Common myeloid progenitor, CD34-positive (primary cell): Measurements from ENCODE around the gene CDH12.

Source experiments
- CTCF ChIA-PET: fragments of 350-600 bp; sonication (Branson Sonifier 250); formaldehyde crosslinking; loops from one replicate; lab custom pipeline; 2021; ENCODE audit warnings: antibody characterized with exemption; lab: Charles Lee
- POLR2A ChIA-PET: fragments of 350-600 bp; sonication (Branson Sonifier 250); formaldehyde crosslinking; loops from one replicate; lab custom pipeline; 2021; ENCODE audit warnings: antibody characterized with exemption; lab: Charles Lee
- DNase-seq, 3 donors: peaks; one replicate each; pipeline versions ENCODE4 v3.0.0 to v3.0.0-alpha.2; 2013
- H3K27ac ChIP-seq, 2 experiments: 1 replicate in 1 of 2; 2 replicates in 1 of 2; pipeline ENCODE4 v1.7.0; 2013; ENCODE audit warnings: inconsistent platforms in 2 of 2, low read length in 2 of 2, mild to moderate bottlenecking in 2 of 2, low read depth in 1 of 2, moderate library complexity in 1 of 2; ENCODE audit not compliant: severe bottlenecking in 2 of 2, insufficient read depth in 1 of 2, poor library complexity in 1 of 2
- H3K27me3 ChIP-seq, 5 experiments: replicated peaks in 2 of 5; 1 replicate in 3 of 5; 2 replicates in 2 of 5; pipeline versions ENCODE4 v1.6.1 to v1.7.0; 2013; ENCODE audit warnings: low read length in 4 of 5, mild to moderate bottlenecking in 2 of 5, moderate library complexity in 2 of 5, inconsistent platforms in 1 of 5; ENCODE audit not compliant: insufficient read depth in 5 of 5, control insufficient read depth in 4 of 5
- H3K36me3 ChIP-seq, 4 experiments: 1 replicate in 2 of 4; 2 replicates in 2 of 4; pipeline versions ENCODE4 v1.6.1 to v1.7.0; 2013; ENCODE audit warnings: low read length in 3 of 4, control low read depth in 1 of 4, mild to moderate bottlenecking in 1 of 4; ENCODE audit not compliant: control insufficient read depth in 4 of 4, insufficient read depth in 4 of 4
- H3K4me1 ChIP-seq, 4 experiments: 1 replicate in 3 of 4; 2 replicates in 1 of 4; pipeline versions ENCODE4 v1.6.1 to v1.7.1; 2013; ENCODE audit warnings: low read length in 3 of 4, mild to moderate bottlenecking in 3 of 4, control low read depth in 1 of 4, inconsistent platforms in 1 of 4, moderate library complexity in 1 of 4; ENCODE audit not compliant: control insufficient read depth in 4 of 4, insufficient read depth in 4 of 4; ENCODE audit errors: control extremely low read depth in 1 of 4
- H3K4me3 ChIP-seq, 7 experiments: 1 replicate in 4 of 7; 2 replicates in 3 of 7; pipeline versions ENCODE4 v1.5.1 to v1.7.0; 2013; ENCODE audit warnings: mild to moderate bottlenecking in 7 of 7, low read length in 6 of 7, moderate library complexity in 6 of 7, inconsistent platforms in 2 of 7, low read depth in 2 of 7, control low read depth in 1 of 7; ENCODE audit not compliant: insufficient read depth in 4 of 7, control insufficient read depth in 1 of 7; ENCODE audit errors: extremely low read depth in 1 of 7
- H3K9me3 ChIP-seq, 5 experiments: 1 replicate in 4 of 5; 2 replicates in 1 of 5; pipeline versions ENCODE4 v1.6.1 to v1.7.1; 2013; ENCODE audit warnings: low read length in 4 of 5, mild to moderate bottlenecking in 2 of 5, inconsistent platforms in 1 of 5, low read depth in 1 of 5, moderate library complexity in 1 of 5; ENCODE audit not compliant: control insufficient read depth in 4 of 5, insufficient read depth in 2 of 5; ENCODE audit errors: control extremely low read depth in 1 of 5
- WGBS: methylation state at CpG from one replicate; pipeline ENCODE4 v1.1.5; 2013; ENCODE audit not compliant: insufficient coverage; 5-methylcytosine and 5-hydroxymethylcytosine counted together

CDH12 gene

DNA sequence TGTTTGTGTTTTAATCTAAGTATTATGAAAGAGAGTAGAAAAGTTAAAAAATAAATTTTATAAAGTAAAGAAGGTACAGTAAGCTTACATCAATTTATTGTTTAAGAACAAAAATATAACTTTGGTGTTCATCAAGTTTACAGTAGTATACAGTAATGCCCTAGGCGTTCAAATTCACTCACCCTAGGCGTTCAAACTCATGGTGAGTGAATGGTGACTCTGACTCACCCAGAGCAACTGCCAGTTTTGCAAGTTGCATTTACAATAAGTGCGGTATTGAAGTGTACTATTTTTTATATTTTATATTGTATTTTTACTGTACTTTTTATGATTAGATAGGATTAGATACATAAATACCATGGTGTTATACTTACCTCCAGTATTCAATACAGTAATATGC lies 421.3 kb downstream of the CDH12 start:
- no peak for DNase-seq
- no peaks in the 10 kb centered on the region for H3K36me3 ChIP-seq
- H3K27ac ChIP-seq, result no peak overlapping the region
- H3K4me1 ChIP-seq, result no peaks in the 10 kb centered on the region
- WGBS, result no CpG with 5 or more reads among the region's 3 CpGs
- ChIA-PET CTCF (no interaction called here), POLR2A (no interaction called here)
- H3K27me3 ChIP-seq, result no peaks in the 10 kb centered on the region
- H3K4me3 ChIP-seq, result no peak overlapping the region
- H3K9me3 ChIP-seq, result no peaks in the 10 kb centered on the region

DNA sequence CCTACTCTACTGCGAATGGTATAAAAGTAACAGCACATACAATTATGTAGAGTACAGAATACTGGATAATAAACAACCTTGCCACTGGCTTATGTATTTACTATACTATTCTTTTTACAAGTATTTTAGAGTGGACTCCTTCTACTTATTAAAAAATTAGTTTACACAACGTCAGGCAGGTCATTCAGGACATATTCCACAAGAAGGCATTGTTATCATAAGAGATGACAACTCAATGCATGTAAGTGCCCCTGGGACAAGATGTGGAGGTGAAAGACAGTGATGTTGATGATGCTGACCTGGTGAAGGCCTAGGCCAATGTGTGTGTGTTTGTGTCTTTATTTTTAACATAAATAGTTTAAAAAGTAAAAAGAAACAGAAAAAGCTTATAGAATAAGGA lies 421.7 kb downstream of the CDH12 start:
- Histone ChIP-seq H3K4me1 (no peaks in the 10 kb centered on the region), H3K27me3 (no peaks in the 10 kb centered on the region), H3K9me3 (no peaks in the 10 kb centered on the region), H3K36me3 (no peaks in the 10 kb centered on the region), H3K27ac (no peak overlapping the region), H3K4me3 (no peak overlapping the region)
- DNase-seq, result no peak
- ChIA-PET POLR2A (no interaction called here), CTCF (no interaction called here)
- no CpG with 5 or more reads among the region's 2 CpGs for WGBS

DNA sequence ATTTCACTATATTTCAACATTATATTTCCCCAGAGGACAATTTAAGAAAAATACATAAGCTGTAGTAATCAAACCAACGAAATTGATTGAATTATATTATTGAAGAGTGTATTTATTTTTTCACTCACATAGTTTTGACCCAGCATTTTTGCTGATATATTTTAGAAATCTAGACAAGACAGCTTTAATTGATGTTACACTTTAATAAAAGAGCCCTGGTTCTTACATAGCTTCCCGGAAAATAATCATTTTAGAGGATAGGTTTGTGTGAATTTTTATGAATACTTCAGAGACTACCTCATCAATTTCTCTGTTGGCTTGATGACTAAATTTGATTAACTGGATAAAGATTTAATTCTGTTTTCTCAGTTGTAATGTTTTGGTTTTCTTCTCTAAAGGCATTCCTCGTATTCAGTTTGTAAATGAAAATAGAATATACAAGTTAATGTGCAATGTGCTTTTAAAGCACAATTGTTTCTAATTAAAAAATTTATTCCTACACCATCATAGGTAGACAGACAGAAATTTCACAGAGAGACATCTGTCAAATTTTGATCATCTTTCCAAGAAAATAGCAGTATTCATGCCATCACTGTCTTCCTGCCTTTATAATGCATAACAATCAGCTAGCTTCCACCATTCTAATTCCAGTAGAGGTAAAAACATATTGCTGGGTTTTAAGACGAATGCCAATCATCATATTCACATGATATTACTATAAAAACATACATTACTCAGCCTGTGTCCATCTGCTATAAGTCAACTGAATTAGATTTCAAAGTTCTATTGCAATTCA lies 441.4 kb downstream of the CDH12 start:
- Histone ChIP-seq H3K4me1 (no peaks in the 10 kb centered on the region), H3K36me3 (no peaks in the 10 kb centered on the region), H3K4me3 (no peak overlapping the region), H3K27me3 (no peaks in the 10 kb centered on the region), H3K9me3 (no peaks in the 10 kb centered on the region), H3K27ac (no peak overlapping the region)
- DNase-seq, result no peak
- CTCF ChIA-PET, result no interaction called here
- POLR2A ChIA-PET, result no interaction called here
- no CpG with 5 or more reads among the region's 4 CpGs for WGBS

DNA sequence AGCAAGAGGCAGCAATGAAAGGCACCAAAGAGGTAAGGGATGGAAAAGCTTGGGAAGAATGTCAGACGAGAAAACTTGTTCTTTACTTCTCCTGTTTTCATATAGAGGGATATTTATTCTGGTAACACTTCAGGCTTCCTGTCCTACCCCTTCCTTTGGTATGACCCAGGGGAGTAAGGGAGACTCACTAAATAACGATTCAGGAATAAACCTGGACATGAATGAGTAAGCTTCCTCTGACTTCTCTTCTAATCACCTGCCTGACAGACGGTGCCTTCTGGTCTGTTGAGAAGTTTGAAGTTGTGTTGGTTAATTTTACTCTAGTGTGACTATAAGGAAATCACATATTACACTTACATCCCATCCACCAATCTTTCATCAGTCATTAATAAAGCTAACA lies 461.2 kb downstream of the CDH12 start:
- WGBS, result no CpG with 5 or more reads among the region's 3 CpGs
- H3K36me3 ChIP-seq, result no peaks in the 10 kb centered on the region
- no peak for DNase-seq
- H3K27me3 ChIP-seq, result no peaks in the 10 kb centered on the region
- H3K4me1 ChIP-seq, result no peaks in the 10 kb centered on the region
- H3K27ac ChIP-seq, result no peak overlapping the region
- no peaks in the 10 kb centered on the region for H3K9me3 ChIP-seq
- CTCF ChIA-PET, result no interaction called here
- no peak overlapping the region for H3K4me3 ChIP-seq
- POLR2A ChIA-PET, result no interaction called here

DNA sequence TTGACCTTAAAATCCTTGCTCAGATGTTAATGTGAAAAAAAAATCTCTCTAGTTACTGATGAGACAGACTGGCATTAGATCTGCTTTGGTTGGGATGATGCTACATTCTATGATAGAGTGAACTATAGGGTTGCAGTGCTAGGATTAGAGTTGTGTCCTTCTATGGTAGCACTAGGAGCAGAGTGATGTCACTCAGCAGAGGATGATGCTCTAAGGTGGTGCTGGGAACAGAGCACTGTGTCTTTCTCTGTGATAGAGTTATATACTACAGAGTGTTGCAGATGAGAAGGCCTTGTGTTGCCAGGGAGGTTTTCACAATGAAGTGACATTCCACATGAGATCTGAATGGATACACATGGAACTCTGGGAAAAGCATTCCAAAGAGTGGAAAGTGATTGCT lies 462.3 kb downstream of the CDH12 start:
- no peaks in the 10 kb centered on the region for H3K4me1 ChIP-seq
- no peaks in the 10 kb centered on the region for H3K27me3 ChIP-seq
- no peaks in the 10 kb centered on the region for H3K9me3 ChIP-seq
- no peaks in the 10 kb centered on the region for H3K36me3 ChIP-seq
- no peak overlapping the region for H3K27ac ChIP-seq
- DNase-seq, result no peak
- ChIA-PET CTCF (no interaction called here), POLR2A (no interaction called here)
- no peak overlapping the region for H3K4me3 ChIP-seq

DNA sequence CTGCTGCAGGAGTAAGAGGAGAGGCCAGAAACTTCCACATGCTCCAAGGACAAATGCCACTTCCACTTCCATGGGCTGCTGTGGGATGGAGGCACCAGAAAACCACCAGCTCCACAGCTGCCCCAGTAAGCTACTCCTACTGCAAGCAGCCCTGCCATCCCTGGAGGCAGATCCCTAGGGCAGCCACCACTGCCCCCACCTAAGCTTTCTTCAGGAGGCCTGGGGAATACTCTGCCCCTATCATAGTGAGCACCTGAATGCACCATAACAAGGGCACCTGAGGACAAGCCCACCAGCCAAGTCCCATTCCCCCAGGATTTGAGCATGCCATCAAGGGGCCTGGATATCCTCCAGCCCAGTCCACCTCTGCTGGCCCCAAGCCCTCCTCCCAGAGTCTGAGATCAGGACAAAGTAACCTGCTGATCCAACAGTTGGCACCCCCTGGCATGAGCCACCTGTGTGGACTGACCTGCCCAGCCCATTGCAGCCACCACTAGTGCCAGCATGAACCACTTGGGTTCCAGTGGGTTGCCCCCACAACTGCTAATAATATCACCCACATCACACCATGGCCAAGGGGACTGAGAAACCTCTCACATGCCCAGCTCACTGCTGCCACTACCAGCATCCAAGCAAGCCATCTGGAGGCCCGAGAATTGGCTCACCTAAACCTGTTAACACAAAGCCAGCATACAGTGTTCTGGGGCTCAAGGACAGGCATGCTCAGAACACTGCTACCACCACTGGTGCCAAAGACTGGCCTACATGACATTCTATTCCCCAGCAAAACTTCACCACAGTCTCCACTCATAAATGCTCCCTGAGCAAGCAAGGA lies 480.1 kb downstream of the CDH12 start:
- Histone ChIP-seq H3K4me1 (no peaks in the 10 kb centered on the region), H3K4me3 (no peak overlapping the region), H3K27ac (no peak overlapping the region), H3K27me3 (no peaks in the 10 kb centered on the region), H3K9me3 (no peaks in the 10 kb centered on the region), H3K36me3 (no peaks in the 10 kb centered on the region)
- CTCF ChIA-PET, result no interaction called here
- POLR2A ChIA-PET, result no interaction called here
- DNase-seq, result no peak
- 89% methylated on average over 1 of the region's 1 CpG for WGBS

DNA sequence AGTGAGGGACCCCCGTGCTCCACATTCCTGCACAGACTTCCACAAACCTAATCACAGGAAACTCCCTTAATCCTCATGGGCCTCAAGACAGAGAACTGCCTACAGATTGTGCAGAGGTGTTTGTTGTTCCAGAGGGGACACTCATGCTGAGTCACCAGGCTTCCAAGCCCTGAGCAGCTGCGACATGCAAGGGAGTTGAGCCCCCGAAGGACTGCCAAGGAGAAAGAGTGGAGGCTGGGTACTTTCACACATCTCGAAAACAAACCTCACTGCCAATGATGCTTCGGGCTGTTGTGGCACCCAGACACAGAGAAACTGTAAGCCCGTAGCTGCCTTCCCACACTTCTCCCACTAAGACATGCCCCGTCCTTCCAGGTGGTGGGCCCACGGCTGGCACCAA lies 480.8 kb downstream of the CDH12 start:
- Histone ChIP-seq H3K36me3 (no peaks in the 10 kb centered on the region), H3K9me3 (no peaks in the 10 kb centered on the region), H3K4me3 (no peak overlapping the region), H3K4me1 (no peaks in the 10 kb centered on the region), H3K27me3 (no peaks in the 10 kb centered on the region), H3K27ac (no peak overlapping the region)
- 99% methylated on average over 7 of the region's 8 CpGs for WGBS
- POLR2A ChIA-PET, result no interaction called here
- no peak for DNase-seq
- CTCF ChIA-PET, result no interaction called here
